Sigmoid colon (tissue), 7 donors: ENCODE data around the gene YPEL5. TPM values are rescaled to one million over a fixed set of nuclear protein-coding genes. Genes with fewer than 3 reads are reported as not detected.

Experiments used
- DNase-seq: peaks from one replicate; pipeline ENCODE4 v3.0.0-alpha.2; 2019
- H3K27ac ChIP-seq, 4 donors: fragments of 200-600 bp; sonication (generic); one replicate each; pipeline ENCODE4 v1.5.1; 2016 to 2019; ENCODE audit warnings: mild to moderate bottlenecking in 1 of 4
- H3K27me3 ChIP-seq, 3 donors: fragments of 200-600 bp; sonication (generic); one replicate each; pipeline ENCODE4 v1.5.1; 2019; ENCODE audit warnings: mild to moderate bottlenecking in 1 of 3
- H3K36me3 ChIP-seq, 4 donors: fragments of 200-600 bp; sonication (generic); one replicate each; pipeline ENCODE4 v1.5.1; 2016 to 2019
- H3K4me1 ChIP-seq, 4 donors: fragments of 200-600 bp; sonication (generic); one replicate each; pipeline ENCODE4 v1.5.1; 2017 to 2019
- H3K4me3 ChIP-seq, 4 donors: fragments of 200-600 bp; sonication (generic); one replicate each; pipeline ENCODE4 v1.5.1; 2017 to 2019; ENCODE audit warnings: mild to moderate bottlenecking in 2 of 4, moderate library complexity in 1 of 4
- H3K9me3 ChIP-seq, 4 donors: fragments of 200-600 bp in 3 of 4; sonication (generic) in 3 of 4; one replicate each; pipeline versions ENCODE4 v1.5.1 to v1.6.1; 2013 to 2019
- EP300 ChIP-seq, 4 donors: sonication (generic); formaldehyde crosslinking; IDR thresholded peaks; one replicate each; pipeline ENCODE4 v1.6.1; 2017; ENCODE audit warnings: antibody characterized with exemption in 4 of 4
- POLR2A ChIP-seq, 2 donors: fragments of 450-650 bp; IDR thresholded peaks; one replicate each; pipeline ENCODE4 v1.6.1; 2016; ENCODE audit warnings: antibody characterized with exemption in 2 of 2, mild to moderate bottlenecking in 2 of 2, moderate library complexity in 2 of 2
- POLR2AphosphoS5 ChIP-seq, 4 donors: sonication (generic); formaldehyde crosslinking; IDR thresholded peaks; one replicate each; pipeline ENCODE4 v1.6.1; 2017; ENCODE audit warnings: antibody characterized with exemption in 4 of 4
- WGBS, 2 donors: extraction: QIAGEN DNeasy Blood & Tissue Kit; methylation state at CpG; one replicate each; pipeline ENCODE4 v1.1.7; 2013; 5-methylcytosine and 5-hydroxymethylcytosine counted together
- intact Hi-C: fragments of 100-400 bp; cut with DNase I; formaldehyde crosslinking; loops from one replicate; pipeline ENCODE4 v1.15.1; 2023
- polyA plus RNA-seq, 3 donors: library from polyadenylated mRNA; stranded (reverse); fragments of 200-250 nt; gene quantifications; one replicate each; pipeline ENCODE4 v1.2.3, GENCODE V29; 2013
- total RNA-seq, 4 donors: library from RNA; depleted of rRNA; stranded (reverse); fragments of >200 nt; gene quantifications; one replicate each; pipeline ENCODE4 v1.1.0, GENCODE V29; 2016
- TF ChIP-seq, protein P1 (sequence below), 4 experiments: fragments of 450-650 bp in 3 of 4; fragments of 200-600 bp in 1 of 4; IDR thresholded peaks; one replicate each; pipeline ENCODE4 v1.5.1; 2016 to 2019; ENCODE audit warnings: antibody characterized with exemption in 4 of 4, mild to moderate bottlenecking in 3 of 4, moderate library complexity in 2 of 4
- donor health status: healthy with polysubstance abuse.
- donor health status: Bipolar disorder and iron deficiency.
- donor health status: healthy.

Gene YPEL5
- total and polyA plus RNA-seq, 7 donors, result 36.9 to 155 (median 132) TPM

DNA sequence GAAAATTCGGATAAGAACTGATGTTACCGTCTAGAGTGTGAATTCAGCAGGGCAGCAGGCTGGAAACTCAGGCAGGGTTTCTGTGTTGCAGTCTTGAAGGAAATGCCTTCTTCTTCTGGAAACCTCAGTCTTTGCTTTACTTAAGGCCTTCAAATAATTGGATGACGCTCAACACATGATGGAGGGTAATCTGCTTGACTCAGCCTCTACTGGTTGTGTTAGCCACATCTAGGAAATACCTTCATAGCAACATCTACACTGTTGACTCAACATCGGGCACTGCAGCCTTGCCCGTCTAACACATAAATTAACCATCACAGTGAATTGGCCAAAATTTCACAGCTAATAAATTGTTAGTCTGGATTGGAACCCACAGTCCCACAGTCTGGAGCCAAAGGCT, 37.2 kb downstream of the YPEL5 start:
- no peak overlapping the region for H3K4me3 ChIP-seq
- H3K9me3 ChIP-seq, result no peaks in the 10 kb centered on the region
- WGBS, 2 donors, result 93 to 97% methylated on average over 5 of the region's 5 CpGs
- TF ChIP-seq EP300 (IDR thresholded peaks at IDR 0.05) (no peak), POLR2AphosphoS5 (IDR thresholded peaks at IDR 0.05) (no peak), POLR2A (IDR thresholded peaks at IDR 0.05) (no peak)
- TF ChIP-seq, protein P1, sequence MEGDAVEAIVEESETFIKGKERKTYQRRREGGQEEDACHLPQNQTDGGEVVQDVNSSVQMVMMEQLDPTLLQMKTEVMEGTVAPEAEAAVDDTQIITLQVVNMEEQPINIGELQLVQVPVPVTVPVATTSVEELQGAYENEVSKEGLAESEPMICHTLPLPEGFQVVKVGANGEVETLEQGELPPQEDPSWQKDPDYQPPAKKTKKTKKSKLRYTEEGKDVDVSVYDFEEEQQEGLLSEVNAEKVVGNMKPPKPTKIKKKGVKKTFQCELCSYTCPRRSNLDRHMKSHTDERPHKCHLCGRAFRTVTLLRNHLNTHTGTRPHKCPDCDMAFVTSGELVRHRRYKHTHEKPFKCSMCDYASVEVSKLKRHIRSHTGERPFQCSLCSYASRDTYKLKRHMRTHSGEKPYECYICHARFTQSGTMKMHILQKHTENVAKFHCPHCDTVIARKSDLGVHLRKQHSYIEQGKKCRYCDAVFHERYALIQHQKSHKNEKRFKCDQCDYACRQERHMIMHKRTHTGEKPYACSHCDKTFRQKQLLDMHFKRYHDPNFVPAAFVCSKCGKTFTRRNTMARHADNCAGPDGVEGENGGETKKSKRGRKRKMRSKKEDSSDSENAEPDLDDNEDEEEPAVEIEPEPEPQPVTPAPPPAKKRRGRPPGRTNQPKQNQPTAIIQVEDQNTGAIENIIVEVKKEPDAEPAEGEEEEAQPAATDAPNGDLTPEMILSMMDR (IDR thresholded peaks at IDR 0.05), result no peak
- peaks cover 0 to 5% (median under 1%) of the 10 kb centered on the region in 4 donors for H3K4me1 ChIP-seq
- H3K27me3 ChIP-seq, result no peaks in the 10 kb centered on the region
- H3K36me3 ChIP-seq, result no peaks in the 10 kb centered on the region
- DNase-seq, result peak; percentile 18
- intact Hi-C loops, result no loop called here
- no peak overlapping the region for H3K27ac ChIP-seq

- TF ChIP-seq EP300 (IDR thresholded peaks at IDR 0.05), result no peak
- TF ChIP-seq POLR2A (IDR thresholded peaks at IDR 0.05), result no peak
- TF ChIP-seq, protein P1 (IDR thresholded peaks at IDR 0.05), result no peak
- no peak for TF ChIP-seq POLR2AphosphoS5 (IDR thresholded peaks at IDR 0.05)
- Histone ChIP-seq H3K9me3 (no peaks in the 10 kb centered on the region), H3K27ac (no peak overlapping the region), H3K4me1 (no peaks in the 10 kb centered on the region), H3K4me3 (no peak overlapping the region), H3K36me3 (no peaks in the 10 kb centered on the region), H3K27me3 (no peaks in the 10 kb centered on the region)
- DNase-seq, result peak; percentile 12
- 18 to 70% methylated on average over 4 of the region's 4 CpGs for WGBS, 2 donors
- intact Hi-C loops, result no loop called here
These were observed 38.4 kb downstream of the YPEL5 start for GRCh38 chr2:30185178-30185577.

DNA sequence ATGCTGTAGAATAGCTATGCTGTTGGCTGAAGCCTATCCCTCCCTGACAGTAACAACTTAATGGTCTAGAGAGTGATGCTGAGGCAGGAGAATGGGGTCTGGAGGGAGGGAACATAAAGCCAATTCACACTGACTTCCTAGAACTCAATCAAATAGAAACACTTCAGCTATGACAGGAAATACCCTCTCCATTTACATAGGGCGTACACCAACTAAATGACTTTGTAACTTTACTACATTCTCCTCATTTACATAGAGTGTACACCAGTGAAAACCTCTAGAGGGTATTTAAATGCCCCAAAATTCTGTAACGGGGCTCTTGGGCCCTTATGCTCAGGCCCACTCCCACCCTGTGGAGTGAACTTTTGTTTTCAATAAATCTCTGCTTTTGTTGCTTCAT, 41.5 kb downstream of the YPEL5 start:
- WGBS, 2 donors, result 77 to 81% methylated on average over 2 of the region's 2 CpGs
- Histone ChIP-seq H3K9me3 (no peaks in the 10 kb centered on the region), H3K4me3 (no peak overlapping the region), H3K36me3 (no peaks in the 10 kb centered on the region), H3K27ac (no peak overlapping the region), H3K4me1 (no peaks in the 10 kb centered on the region), H3K27me3 (no peaks in the 10 kb centered on the region)
- intact Hi-C loops, result no loop called here
- TF ChIP-seq POLR2A (IDR thresholded peaks at IDR 0.05) (no peak), EP300 (IDR thresholded peaks at IDR 0.05) (no peak), POLR2AphosphoS5 (IDR thresholded peaks at IDR 0.05) (no peak)
- TF ChIP-seq, protein P1 (IDR thresholded peaks at IDR 0.05), result no peak
- DNase-seq, result no peak

DNA sequence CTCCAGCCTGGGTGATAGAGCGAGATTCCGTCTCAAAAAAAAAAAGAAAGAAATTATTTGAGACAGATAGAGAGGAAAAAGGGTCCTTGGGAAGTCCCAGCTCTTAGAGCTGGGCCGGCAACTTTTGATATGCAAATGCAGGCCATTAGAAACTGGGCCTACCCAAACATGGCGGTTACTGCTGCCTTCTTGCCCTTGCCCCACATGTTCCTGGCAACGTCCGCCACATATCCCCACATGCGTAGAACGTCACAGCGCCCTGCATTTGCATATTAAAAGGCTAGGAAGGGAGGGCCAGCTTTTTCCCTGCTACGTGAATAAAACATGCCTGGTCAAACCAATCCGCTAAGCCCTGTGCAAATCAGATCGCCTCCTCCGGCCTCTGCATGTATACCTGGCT, 43.8 kb downstream of the YPEL5 start:
- WGBS, 2 donors, result 95 to 96% methylated on average over 13 of the region's 13 CpGs
- H3K9me3 ChIP-seq, result no peaks in the 10 kb centered on the region
- H3K4me3 ChIP-seq, result no peak overlapping the region
- no peak overlapping the region for H3K27ac ChIP-seq
- H3K4me1 ChIP-seq, result no peaks in the 10 kb centered on the region
- peak; percentile 17 for DNase-seq
- TF ChIP-seq POLR2AphosphoS5 (IDR thresholded peaks at IDR 0.05), result no peak
- TF ChIP-seq, protein P1 (IDR thresholded peaks at IDR 0.05), result no peak
- no peak for TF ChIP-seq POLR2A (IDR thresholded peaks at IDR 0.05)
- no peak for TF ChIP-seq EP300 (IDR thresholded peaks at IDR 0.05)
- intact Hi-C loops, result no loop called here
- H3K36me3 ChIP-seq, result no peaks in the 10 kb centered on the region
- no peaks in the 10 kb centered on the region for H3K27me3 ChIP-seq

GRCh38 chr2:30191107-30191506, 44.3 kb downstream of the YPEL5 start:
- no peaks in the 10 kb centered on the region for H3K9me3 ChIP-seq
- H3K4me1 ChIP-seq, result no peaks in the 10 kb centered on the region
- no peak overlapping the region for H3K27ac ChIP-seq
- 95% methylated on average over 10 of the region's 10 CpGs for WGBS, 2 donors
- H3K36me3 ChIP-seq, result no peaks in the 10 kb centered on the region
- intact Hi-C loops, result no loop called here
- no peak for DNase-seq
- TF ChIP-seq POLR2AphosphoS5 (IDR thresholded peaks at IDR 0.05), result no peak
- no peak for TF ChIP-seq EP300 (IDR thresholded peaks at IDR 0.05)
- no peak for TF ChIP-seq POLR2A (IDR thresholded peaks at IDR 0.05)
- TF ChIP-seq, protein P1 (IDR thresholded peaks at IDR 0.05), result no peak
- no peak overlapping the region for H3K4me3 ChIP-seq
- no peaks in the 10 kb centered on the region for H3K27me3 ChIP-seq
